Tibial nerve (tissue), 4 donors: ENCODE results near the gene TOM1L2. TPM values are rescaled to one million over a fixed set of nuclear protein-coding genes. Genes with fewer than 3 reads are reported as not detected.

ENCODE experiments used
- DNase-seq, 2 donors: peaks; one replicate each; pipeline ENCODE4 v3.0.0-alpha.2; 2019; ENCODE audit warnings: low spot score in 2 of 2
- H3K27ac ChIP-seq, 4 donors: fragments of 200-600 bp; sonication (generic) in 3 of 4; one replicate each; pipeline ENCODE4 v1.5.1; 2017 to 2019; ENCODE audit warnings: mild to moderate bottlenecking in 1 of 4
- H3K27me3 ChIP-seq, 2 donors: fragments of 200-600 bp; sonication (generic) in 1 of 2; one replicate each; pipeline versions ENCODE4 v1.5.1 to v1.6.0; 2017 to 2019
- H3K36me3 ChIP-seq, 3 donors: fragments of 200-600 bp; sonication (generic); one replicate each; pipeline ENCODE4 v1.5.1; 2018 to 2019
- H3K4me1 ChIP-seq, 4 donors: fragments of 200-600 bp; sonication (generic) in 3 of 4; one replicate each; pipeline ENCODE4 v1.5.1; 2017 to 2019
- H3K4me3 ChIP-seq, 4 donors: fragments of 200-600 bp; sonication (generic) in 3 of 4; one replicate each; pipeline ENCODE4 v1.5.1; 2017 to 2019; ENCODE audit warnings: mild to moderate bottlenecking in 1 of 4, moderate library complexity in 1 of 4
- H3K9me3 ChIP-seq, 4 donors: fragments of 200-600 bp; sonication (generic) in 3 of 4; one replicate each; pipeline ENCODE4 v1.5.1; 2017 to 2019
- EP300 ChIP-seq, 2 donors: sonication (generic); formaldehyde crosslinking; IDR thresholded peaks; one replicate each; pipeline ENCODE4 v1.6.1; 2017; ENCODE audit warnings: antibody characterized with exemption in 2 of 2, mild to moderate bottlenecking in 1 of 2
- POLR2A ChIP-seq, 2 donors: fragments of 450-650 bp; IDR thresholded peaks; one replicate each; pipeline ENCODE4 v1.6.1; 2017; ENCODE audit warnings: antibody characterized with exemption in 2 of 2, mild to moderate bottlenecking in 2 of 2, moderate library complexity in 2 of 2
- WGBS, 2 donors: methylation state at CpG; one replicate each; pipeline ENCODE4 v1.1.5; 2018; 5-methylcytosine and 5-hydroxymethylcytosine counted together
- total RNA-seq, 4 donors: library from RNA; depleted of rRNA; stranded (reverse); fragments of >200 nt; gene quantifications; one replicate each; pipeline ENCODE4 v1.1.0, GENCODE V29; 2016
- TF ChIP-seq, protein P1 (sequence below), 5 experiments: fragments of 200-600 bp in 3 of 5; fragments of 450-650 bp in 2 of 5; sonication (generic) in 3 of 5; IDR thresholded peaks; one replicate each; pipeline ENCODE4 v1.5.1; 2016 to 2019; ENCODE audit warnings: antibody characterized with exemption in 5 of 5, mild to moderate bottlenecking in 3 of 5, moderate library complexity in 2 of 5

TOM1L2 gene
- total RNA-seq, 4 donors from 2014 or later: 83.4 to 109 (median 96.8) TPM

DNA sequence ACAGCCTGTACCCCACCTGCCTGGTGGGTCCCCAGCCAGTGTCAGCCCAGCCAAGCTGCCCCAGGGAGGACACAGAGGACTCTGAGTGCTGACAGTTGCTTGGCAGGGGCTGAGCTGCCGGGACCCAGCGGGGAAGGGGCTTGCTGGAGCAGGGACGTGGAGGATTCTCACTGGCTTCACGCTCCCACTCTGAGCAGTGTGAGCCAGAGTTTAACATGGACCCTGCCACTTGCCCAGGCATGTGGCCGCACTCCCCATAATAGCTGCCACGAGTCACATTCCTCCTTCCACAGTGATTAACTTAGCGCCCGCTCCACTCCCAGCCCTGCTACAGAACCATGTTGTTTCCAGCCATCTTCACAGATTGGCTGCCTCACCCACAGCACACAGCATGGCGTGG is 166.6 kb downstream of the TOM1L2 start:
- Histone ChIP-seq H3K4me3 (no peak overlapping the region), H3K27me3 (no peaks in the 10 kb centered on the region), H3K4me1 (peaks cover 0 to 25% (median 12%) of the 10 kb centered on the region in 4 donors), H3K27ac (peak overlapping the region in 1 of 4 donors; percentile 12), H3K36me3 (peaks cover 0 to 45% (median 4%) of the 10 kb centered on the region in 3 donors), H3K9me3 (no peaks in the 10 kb centered on the region)
- WGBS, 2 donors: 74 to 88% methylated on average over 9 of the region's 9 CpGs
- DNase-seq: no peak
- TF ChIP-seq EP300 (IDR thresholded peaks at IDR 0.05) (no peak), POLR2A (IDR thresholded peaks at IDR 0.05) (no peak)
- TF ChIP-seq, protein P1, sequence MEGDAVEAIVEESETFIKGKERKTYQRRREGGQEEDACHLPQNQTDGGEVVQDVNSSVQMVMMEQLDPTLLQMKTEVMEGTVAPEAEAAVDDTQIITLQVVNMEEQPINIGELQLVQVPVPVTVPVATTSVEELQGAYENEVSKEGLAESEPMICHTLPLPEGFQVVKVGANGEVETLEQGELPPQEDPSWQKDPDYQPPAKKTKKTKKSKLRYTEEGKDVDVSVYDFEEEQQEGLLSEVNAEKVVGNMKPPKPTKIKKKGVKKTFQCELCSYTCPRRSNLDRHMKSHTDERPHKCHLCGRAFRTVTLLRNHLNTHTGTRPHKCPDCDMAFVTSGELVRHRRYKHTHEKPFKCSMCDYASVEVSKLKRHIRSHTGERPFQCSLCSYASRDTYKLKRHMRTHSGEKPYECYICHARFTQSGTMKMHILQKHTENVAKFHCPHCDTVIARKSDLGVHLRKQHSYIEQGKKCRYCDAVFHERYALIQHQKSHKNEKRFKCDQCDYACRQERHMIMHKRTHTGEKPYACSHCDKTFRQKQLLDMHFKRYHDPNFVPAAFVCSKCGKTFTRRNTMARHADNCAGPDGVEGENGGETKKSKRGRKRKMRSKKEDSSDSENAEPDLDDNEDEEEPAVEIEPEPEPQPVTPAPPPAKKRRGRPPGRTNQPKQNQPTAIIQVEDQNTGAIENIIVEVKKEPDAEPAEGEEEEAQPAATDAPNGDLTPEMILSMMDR (IDR thresholded peaks at IDR 0.05): no peak

DNA sequence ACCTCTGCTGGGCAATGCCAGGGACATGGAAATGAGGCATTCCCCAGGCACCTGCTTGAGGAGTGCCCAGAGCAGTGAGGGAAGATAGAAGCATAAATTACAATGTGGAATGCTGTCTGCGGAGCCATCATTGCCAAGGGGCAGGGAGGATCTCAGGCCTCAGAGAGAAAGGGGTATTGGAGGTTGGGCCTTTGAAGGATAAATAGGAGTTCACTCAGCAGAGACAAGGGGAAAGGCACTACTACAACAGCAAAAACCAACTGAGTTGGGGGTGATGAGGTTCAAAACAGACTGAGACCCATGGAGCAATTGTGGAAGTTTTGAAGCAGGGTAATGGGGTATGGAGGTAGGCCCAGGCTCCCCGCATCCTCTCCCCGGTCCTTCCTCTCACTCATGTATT is 168.2 kb downstream of the TOM1L2 start:
- H3K4me1 ChIP-seq: peaks cover 0 to 20% (median 1%) of the 10 kb centered on the region in 4 donors
- DNase-seq: no peak
- 95 to 98% methylated on average over 3 of the region's 3 CpGs for WGBS, 2 donors
- TF ChIP-seq, protein P1 (IDR thresholded peaks at IDR 0.05): no peak
- no peak for TF ChIP-seq EP300 (IDR thresholded peaks at IDR 0.05)
- no peak for TF ChIP-seq POLR2A (IDR thresholded peaks at IDR 0.05)
- H3K27ac ChIP-seq: no peak overlapping the region
- no peaks in the 10 kb centered on the region for H3K9me3 ChIP-seq
- no peaks in the 10 kb centered on the region for H3K27me3 ChIP-seq
- H3K36me3 ChIP-seq: peaks cover 0 to 56% (median 4%) of the 10 kb centered on the region in 3 donors
- no peak overlapping the region for H3K4me3 ChIP-seq

DNA sequence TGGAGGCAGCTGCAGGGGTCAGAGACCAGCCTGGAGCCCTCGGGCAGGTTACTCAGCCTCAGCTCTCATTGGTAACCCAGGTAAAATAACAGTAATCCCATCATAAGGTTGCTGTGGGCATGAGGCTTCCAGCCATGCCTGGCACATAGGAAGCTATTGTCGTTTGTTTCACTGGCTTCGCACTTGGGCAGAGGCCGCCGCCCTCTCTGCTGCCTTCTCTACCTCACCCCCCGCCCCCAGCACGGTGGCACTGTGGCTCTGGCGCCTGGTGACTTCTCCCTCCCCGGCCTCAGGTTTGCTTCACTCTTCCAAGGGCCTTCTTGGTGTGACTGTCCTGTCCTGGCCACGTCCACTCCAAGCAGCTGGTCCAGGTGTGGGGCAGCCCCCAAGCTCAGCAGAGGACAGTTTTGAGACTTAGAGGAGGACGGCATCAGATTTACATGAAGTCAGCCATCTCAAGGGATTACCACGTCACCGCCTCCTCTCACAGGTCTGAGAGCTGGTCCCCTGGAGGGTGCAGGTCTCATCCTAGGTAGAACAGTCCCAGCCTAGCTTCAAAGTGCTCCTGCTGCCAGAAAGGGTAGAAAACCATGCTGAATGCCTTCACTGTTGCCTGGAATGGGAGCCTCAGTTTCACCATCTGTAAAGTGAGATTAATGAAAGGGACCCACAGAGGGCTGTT is 170.3 kb downstream of the TOM1L2 start:
- H3K4me1 ChIP-seq: peaks cover 0 to 18% (median 0%) of the 10 kb centered on the region in 4 donors
- H3K27ac ChIP-seq: peak overlapping the region in 2 of 4 donors; percentile 42 to 74
- TF ChIP-seq POLR2A (IDR thresholded peaks at IDR 0.05) (no peak), EP300 (IDR thresholded peaks at IDR 0.05) (no peak)
- TF ChIP-seq, protein P1 (IDR thresholded peaks at IDR 0.05): no peak
- H3K4me3 ChIP-seq: no peak overlapping the region
- DNase-seq: no peak
- peaks cover 0 to 76% (median 4%) of the 10 kb centered on the region in 3 donors for H3K36me3 ChIP-seq
- no peaks in the 10 kb centered on the region for H3K27me3 ChIP-seq
- no peaks in the 10 kb centered on the region for H3K9me3 ChIP-seq
- WGBS, 2 donors: 74 to 78% methylated on average over 12 to 13 of the region's 13 CpGs

DNA sequence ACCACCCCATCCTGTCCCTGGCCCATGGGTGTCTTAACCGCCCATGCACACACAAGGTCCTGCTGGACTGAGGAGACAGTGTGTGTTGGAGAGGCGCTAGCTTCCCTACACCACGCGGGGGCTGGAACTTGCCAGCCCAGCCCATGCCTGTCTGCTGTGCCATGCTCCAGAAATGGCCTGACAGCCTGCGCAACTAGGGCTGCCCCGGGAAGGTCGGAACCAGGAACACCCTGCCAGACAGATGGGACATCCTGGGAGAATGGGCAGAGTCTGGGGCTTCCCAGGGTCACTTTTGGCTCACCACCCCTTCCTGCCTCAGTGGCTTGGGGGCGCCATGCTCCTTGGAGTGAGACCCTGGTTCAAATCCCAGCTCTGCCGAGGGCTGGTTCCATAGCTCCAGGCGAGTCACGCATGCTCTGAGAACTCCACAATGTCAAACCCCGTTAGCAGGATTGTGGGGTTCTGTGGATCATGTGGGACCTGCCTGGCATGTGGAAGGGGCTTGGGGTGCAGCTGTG is 171.6 kb downstream of the TOM1L2 start:
- Histone ChIP-seq H3K36me3 (peaks cover 0 to 79% (median 4%) of the 10 kb centered on the region in 3 donors), H3K27me3 (no peaks in the 10 kb centered on the region), H3K4me1 (peaks cover 0 to 10% (median 0%) of the 10 kb centered on the region in 4 donors), H3K27ac (peak overlapping the region in 1 of 4 donors; percentile 74), H3K4me3 (no peak overlapping the region), H3K9me3 (no peaks in the 10 kb centered on the region)
- DNase-seq: no peak
- TF ChIP-seq, protein P1 (IDR thresholded peaks at IDR 0.05): no peak
- TF ChIP-seq POLR2A (IDR thresholded peaks at IDR 0.05) (no peak), EP300 (IDR thresholded peaks at IDR 0.05) (no peak)
- WGBS, 2 donors: 79 to 84% methylated on average over 9 to 12 of the region's 12 CpGs

DNA sequence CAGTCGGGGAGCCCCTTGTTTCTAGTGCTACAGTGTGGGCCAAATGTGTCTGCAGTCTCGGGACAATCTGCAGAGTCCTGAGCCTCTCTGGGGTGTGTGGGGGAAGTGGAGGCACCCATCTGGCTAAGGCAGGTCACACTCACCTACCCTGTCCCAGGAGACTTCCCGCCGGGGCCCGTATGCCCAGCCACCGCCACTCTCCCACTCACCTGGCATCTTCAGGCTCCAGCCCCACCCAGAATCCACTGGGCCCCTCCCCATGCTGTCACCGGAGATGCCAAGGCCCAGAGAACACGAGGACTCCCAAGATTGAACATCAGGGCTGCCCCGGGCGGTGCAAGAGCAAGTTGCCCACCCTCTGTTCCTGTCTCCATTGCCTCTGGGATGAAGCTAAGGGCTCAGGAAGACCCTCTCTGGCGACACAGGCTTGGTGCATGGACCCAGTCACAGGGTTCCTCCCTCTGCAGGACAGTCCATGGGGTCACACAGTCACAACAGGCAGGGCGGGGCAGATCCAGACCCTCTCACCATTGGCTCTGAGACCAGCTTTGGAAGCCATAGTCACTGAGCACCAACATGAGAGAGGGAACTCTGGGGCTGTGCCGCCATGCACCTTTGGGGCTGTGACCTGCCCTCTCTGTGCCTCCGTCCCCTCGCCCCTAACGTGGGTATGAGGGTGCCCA is 173.5 kb downstream of the TOM1L2 start:
- no peak for TF ChIP-seq POLR2A (IDR thresholded peaks at IDR 0.05)
- TF ChIP-seq, protein P1 (IDR thresholded peaks at IDR 0.05): no peak
- TF ChIP-seq EP300 (IDR thresholded peaks at IDR 0.05): no peak
- no peaks in the 10 kb centered on the region for H3K27me3 ChIP-seq
- WGBS, 2 donors: 82 to 85% methylated on average over 13 to 14 of the region's 16 CpGs
- H3K9me3 ChIP-seq: no peaks in the 10 kb centered on the region
- peaks cover 0 to 79% (median 4%) of the 10 kb centered on the region in 3 donors for H3K36me3 ChIP-seq
- H3K4me1 ChIP-seq: peaks cover 0 to 10% (median 0%) of the 10 kb centered on the region in 4 donors
- H3K27ac ChIP-seq: no peak overlapping the region
- no peak for DNase-seq
- no peak overlapping the region for H3K4me3 ChIP-seq
